HEK293 (cell line): ENCODE results near the gene CCBE1.

ENCODE experiments used
- OVOL3 ChIP-seq: fragments of 450-650 bp; formaldehyde crosslinking; IDR thresholded peaks from 2 replicates; pipeline ENCODE4 v1.5.1; 2016; ENCODE audit warnings: missing biosample characterization, missing genetic modification characterization
- SCRT2 ChIP-seq: fragments of 450-650 bp; formaldehyde crosslinking; IDR thresholded peaks from 2 replicates; pipeline ENCODE4 v1.5.1; 2016; ENCODE audit warnings: missing biosample characterization, missing genetic modification characterization
- YY1 ChIP-seq: fragments of 450-650 bp; formaldehyde crosslinking; IDR thresholded peaks from 2 replicates; pipeline ENCODE4 v1.5.1; 2018; ENCODE audit warnings: missing biosample characterization, missing genetic modification characterization
- ZBTB48 ChIP-seq: fragments of 450-650 bp; formaldehyde crosslinking; IDR thresholded peaks from 2 replicates; pipeline ENCODE4 v1.5.1; 2016; ENCODE audit warnings: missing biosample characterization, missing genetic modification characterization
- ZBTB7A ChIP-seq: fragments of 450-650 bp; formaldehyde crosslinking; IDR thresholded peaks from 2 replicates; pipeline ENCODE4 v1.5.1; 2016; ENCODE audit warnings: low read depth, missing biosample characterization, missing genetic modification characterization
- ZNF416 ChIP-seq: fragments of 450-650 bp; formaldehyde crosslinking; IDR thresholded peaks from 2 replicates; pipeline ENCODE4 v1.5.1; 2016; ENCODE audit warnings: missing biosample characterization, missing genetic modification characterization
- ZNF549 ChIP-seq: fragments of 450-650 bp; IDR thresholded peaks from 2 replicates; pipeline ENCODE4 v1.5.1; 2018; ENCODE audit warnings: missing biosample characterization, missing genetic modification characterization, mild to moderate bottlenecking, inconsistent platforms, moderate library complexity
- ZNF560 ChIP-seq: fragments of 450-650 bp; formaldehyde crosslinking; IDR thresholded peaks from 2 replicates; pipeline ENCODE4 v1.5.1; 2017; ENCODE audit warnings: missing biosample characterization, missing genetic modification characterization, borderline replicate concordance
- ZNF658 ChIP-seq: fragments of 450-650 bp; formaldehyde crosslinking; IDR thresholded peaks from 2 replicates; pipeline ENCODE4; 2016; ENCODE audit warnings: missing biosample characterization, missing genetic modification characterization
- ZNF747 ChIP-seq: fragments of 450-650 bp; formaldehyde crosslinking; IDR thresholded peaks from 2 replicates; pipeline ENCODE4 v1.5.1; 2016; ENCODE audit warnings: missing biosample characterization, missing genetic modification characterization
- ZSCAN30 ChIP-seq: fragments of 450-650 bp; IDR thresholded peaks from 2 replicates; pipeline ENCODE4 v1.5.1; 2018; ENCODE audit warnings: missing biosample characterization, mild to moderate bottlenecking, missing genetic modification characterization, moderate library complexity
- TF ChIP-seq, protein P1 (sequence below): fragments of 450-650 bp; formaldehyde crosslinking; IDR thresholded peaks from 2 replicates; pipeline ENCODE4 v1.5.1; 2016; ENCODE audit warnings: missing biosample characterization, missing genetic modification characterization
- TF ChIP-seq, protein P2 (sequence below): fragments of 450-650 bp; formaldehyde crosslinking; IDR thresholded peaks from 2 replicates; pipeline ENCODE4 v1.5.1; 2016; ENCODE audit warnings: missing biosample characterization, missing genetic modification characterization
- TF ChIP-seq, protein P3 (sequence below): fragments of 450-650 bp; formaldehyde crosslinking; IDR thresholded peaks from 2 replicates; pipeline ENCODE4 v1.5.1; 2016; ENCODE audit warnings: missing biosample characterization, missing genetic modification characterization

DNA sequence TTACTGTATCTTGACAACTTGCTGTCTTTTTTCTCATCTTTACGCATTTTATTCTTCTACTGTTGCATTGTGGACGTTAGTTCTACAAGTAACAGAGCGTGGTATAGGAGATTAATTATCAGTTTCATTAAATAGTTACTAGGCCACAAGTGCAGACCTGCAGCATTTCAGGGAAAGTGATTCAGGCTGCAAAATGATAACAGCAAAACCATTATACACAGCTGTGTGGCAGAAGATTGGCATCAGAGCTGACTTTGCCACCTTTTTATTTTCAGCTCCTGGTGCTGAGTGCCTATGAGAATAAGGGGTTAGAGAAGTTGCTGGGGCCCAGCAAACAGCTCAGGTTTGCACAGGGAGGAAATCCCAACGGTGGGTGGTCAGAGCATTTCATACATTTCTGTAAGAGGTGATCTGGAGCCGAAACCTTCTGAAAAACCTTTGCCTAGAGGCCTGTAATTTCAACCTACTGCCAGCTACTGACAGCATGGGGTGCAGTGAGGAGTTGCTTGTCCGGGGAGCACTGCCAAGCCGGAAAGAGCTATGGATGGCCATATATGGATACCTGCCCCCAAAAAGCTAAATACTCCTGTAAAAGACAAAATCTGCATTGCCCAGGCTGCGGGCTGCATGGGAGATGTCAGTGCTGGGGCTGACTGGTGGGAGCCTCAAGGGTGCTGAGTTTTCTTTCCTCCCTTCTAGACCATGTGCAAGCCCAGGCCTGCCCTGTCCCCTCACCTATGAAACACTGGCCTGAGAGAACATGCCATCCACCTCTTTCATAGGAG is 2.7 kb upstream of the CCBE1 start:
- TF ChIP-seq SCRT2 (tag by site-specific recombination) (no peak), YY1 (tag by site-specific recombination) (no peak), OVOL3 (tag by site-specific recombination) (no peak), ZBTB48 (tag by site-specific recombination) (no peak), ZBTB7A (tag by site-specific recombination) (no peak), ZSCAN30 (no peak), ZNF416 (no peak), ZNF658 (tag by site-specific recombination) (no peak), ZNF560 (tag by site-specific recombination) (no peak), ZNF747 (tag by site-specific recombination) (no peak), ZNF549 (no peak)
- TF ChIP-seq, protein P1, sequence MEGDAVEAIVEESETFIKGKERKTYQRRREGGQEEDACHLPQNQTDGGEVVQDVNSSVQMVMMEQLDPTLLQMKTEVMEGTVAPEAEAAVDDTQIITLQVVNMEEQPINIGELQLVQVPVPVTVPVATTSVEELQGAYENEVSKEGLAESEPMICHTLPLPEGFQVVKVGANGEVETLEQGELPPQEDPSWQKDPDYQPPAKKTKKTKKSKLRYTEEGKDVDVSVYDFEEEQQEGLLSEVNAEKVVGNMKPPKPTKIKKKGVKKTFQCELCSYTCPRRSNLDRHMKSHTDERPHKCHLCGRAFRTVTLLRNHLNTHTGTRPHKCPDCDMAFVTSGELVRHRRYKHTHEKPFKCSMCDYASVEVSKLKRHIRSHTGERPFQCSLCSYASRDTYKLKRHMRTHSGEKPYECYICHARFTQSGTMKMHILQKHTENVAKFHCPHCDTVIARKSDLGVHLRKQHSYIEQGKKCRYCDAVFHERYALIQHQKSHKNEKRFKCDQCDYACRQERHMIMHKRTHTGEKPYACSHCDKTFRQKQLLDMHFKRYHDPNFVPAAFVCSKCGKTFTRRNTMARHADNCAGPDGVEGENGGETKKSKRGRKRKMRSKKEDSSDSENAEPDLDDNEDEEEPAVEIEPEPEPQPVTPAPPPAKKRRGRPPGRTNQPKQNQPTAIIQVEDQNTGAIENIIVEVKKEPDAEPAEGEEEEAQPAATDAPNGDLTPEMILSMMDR (tag by site-specific recombination) = no peak
- TF ChIP-seq, protein P2, sequence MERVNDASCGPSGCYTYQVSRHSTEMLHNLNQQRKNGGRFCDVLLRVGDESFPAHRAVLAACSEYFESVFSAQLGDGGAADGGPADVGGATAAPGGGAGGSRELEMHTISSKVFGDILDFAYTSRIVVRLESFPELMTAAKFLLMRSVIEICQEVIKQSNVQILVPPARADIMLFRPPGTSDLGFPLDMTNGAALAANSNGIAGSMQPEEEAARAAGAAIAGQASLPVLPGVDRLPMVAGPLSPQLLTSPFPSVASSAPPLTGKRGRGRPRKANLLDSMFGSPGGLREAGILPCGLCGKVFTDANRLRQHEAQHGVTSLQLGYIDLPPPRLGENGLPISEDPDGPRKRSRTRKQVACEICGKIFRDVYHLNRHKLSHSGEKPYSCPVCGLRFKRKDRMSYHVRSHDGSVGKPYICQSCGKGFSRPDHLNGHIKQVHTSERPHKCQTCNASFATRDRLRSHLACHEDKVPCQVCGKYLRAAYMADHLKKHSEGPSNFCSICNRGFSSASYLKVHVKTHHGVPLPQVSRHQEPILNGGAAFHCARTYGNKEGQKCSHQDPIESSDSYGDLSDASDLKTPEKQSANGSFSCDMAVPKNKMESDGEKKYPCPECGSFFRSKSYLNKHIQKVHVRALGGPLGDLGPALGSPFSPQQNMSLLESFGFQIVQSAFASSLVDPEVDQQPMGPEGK (tag by site-specific recombination) = no peak
- TF ChIP-seq, protein P3, sequence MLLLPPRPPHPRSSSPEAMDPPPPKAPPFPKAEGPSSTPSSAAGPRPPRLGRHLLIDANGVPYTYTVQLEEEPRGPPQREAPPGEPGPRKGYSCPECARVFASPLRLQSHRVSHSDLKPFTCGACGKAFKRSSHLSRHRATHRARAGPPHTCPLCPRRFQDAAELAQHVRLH (tag by site-specific recombination) = no peak
